Measurements from ENCODE around the gene ABCA2. TPM values are rescaled to one million over a fixed set of nuclear protein-coding genes. Genes with fewer than 3 reads are reported as not detected.

Gene ABCA2
- total RNA-seq, 1 experiment from 2014 or later: 114 TPM

- Histone ChIP-seq H4K20me1 (ENCODE audit: insufficient read depth) (no peaks in the 10 kb centered on the region), H3K4me2 (ENCODE audit: low read length) (no peak overlapping the region), H3K27ac (ENCODE audit: low read depth, low read length) (no peak overlapping the region), H3K4me3 (replicated peaks in 1 of 2; ENCODE audit: low read depth in 1 of 2, low read length in 2 of 2) (no peak overlapping the region), H3K9me3 (ENCODE audit: control insufficient read depth in 1 of 2, insufficient read depth in 1 of 2, low read depth in 1 of 2, low read length in 2 of 2) (no peaks in the 10 kb centered on the region), H2AFZ (ENCODE audit: low read depth, low read length, poor library complexity, severe bottlenecking) (no peak overlapping the region), H3K27me3 (ENCODE audit: insufficient read depth, low read length) (no peaks in the 10 kb centered on the region), H3K9me2 (ENCODE audit: insufficient read depth) (no peaks in the 10 kb centered on the region), H3K36me3 (ENCODE audit: control insufficient read depth in 1 of 2, insufficient read depth in 2 of 2, low read length in 2 of 2) (peaks cover 19 to 27% of the 10 kb centered on the region in 2 experiments; a peak in 3 of 4 replicates), H3K4me1 (ENCODE audit: control insufficient read depth in 1 of 2, insufficient read depth in 2 of 2, low read length in 2 of 2) (peaks cover 5 to 9% of the 10 kb centered on the region in 2 experiments; a peak in 3 of 4 replicates), H3K79me2 (ENCODE audit: insufficient read depth, low read length) (no peaks in the 10 kb centered on the region), H3K9ac (ENCODE audit: low read length) (no peak overlapping the region)
- RAD21 ChIA-PET (ENCODE audit: low non-redundant PET in 1 of 2, low total read pairs in 2 of 2, uncharacterized antibody in 2 of 2, unreplicated experiment in 2 of 2): no interaction called here
- ATAC-seq (no peak), DNase-seq (ENCODE audit: low read depth, low spot score) (no peak)
- BruUV-seq (replicated peaks): no TSS peak
- TF ChIP-seq SP1 (IDR thresholded peaks at IDR 0.05; ENCODE audit: low read depth): no peak
- TF ChIP-seq EZH2 (IDR thresholded peaks at IDR 0.05): no peak
- TF ChIP-seq, protein P1, sequence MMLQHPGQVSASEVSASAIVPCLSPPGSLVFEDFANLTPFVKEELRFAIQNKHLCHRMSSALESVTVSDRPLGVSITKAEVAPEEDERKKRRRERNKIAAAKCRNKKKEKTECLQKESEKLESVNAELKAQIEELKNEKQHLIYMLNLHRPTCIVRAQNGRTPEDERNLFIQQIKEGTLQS (IDR thresholded peaks at IDR 0.05): no peak
- TF ChIP-seq ZBTB33 (IDR thresholded peaks at IDR 0.05; ENCODE audit: extremely low read depth, insufficient replicate concordance, low read length): no peak
- TF ChIP-seq MAX (IDR thresholded peaks at IDR 0.05): no peak
- TF ChIP-seq EGR1 (IDR thresholded peaks at IDR 0.05; ENCODE audit: low read depth): no peak
- no peak for TF ChIP-seq POLR2AphosphoS5 (IDR thresholded peaks at IDR 0.05; ENCODE audit: low read depth, low read length)
- TF ChIP-seq SIN3A (IDR thresholded peaks at IDR 0.05; ENCODE audit: low read depth): no peak
- no peak for TF ChIP-seq RAD21 (IDR thresholded peaks at IDR 0.05; ENCODE audit: low read depth)
- TF ChIP-seq CBX3 (IDR thresholded peaks at IDR 0.05; ENCODE audit: low read depth): no peak
- TF ChIP-seq POLR2A (IDR thresholded peaks at IDR 0.05; ENCODE audit: borderline replicate concordance, extremely low read depth, insufficient read depth, insufficient read length): no peak
- no peak for TF ChIP-seq REST (IDR thresholded peaks at IDR 0.05; ENCODE audit: low read depth)
- TF ChIP-seq TCF7L2 (IDR thresholded peaks at IDR 0.05; ENCODE audit: borderline replicate concordance, extremely low read depth, insufficient read depth, insufficient read length): no peak
- no peak for TF ChIP-seq ELF1 (IDR thresholded peaks at IDR 0.05; ENCODE audit: borderline replicate concordance, low read depth)
- no peak for TF ChIP-seq ZNF274 (IDR thresholded peaks at IDR 0.05; ENCODE audit: low read depth, low read length)
- TF ChIP-seq CTCF (IDR thresholded peaks at IDR 0.05 in 2 of 3, conservative IDR thresholded peaks at IDR 0.05 in 1 of 3; ENCODE audit: borderline replicate concordance in 1 of 3, insufficient read depth in 1 of 3, low read depth in 2 of 3, low read length in 2 of 3): no peak
- no peak for TF ChIP-seq FOSL1 (IDR thresholded peaks at IDR 0.05; ENCODE audit: low read depth)
- TF ChIP-seq YY1 (IDR thresholded peaks at IDR 0.05; ENCODE audit: extremely low read depth, insufficient replicate concordance, low read depth, low read length): no peak
- TF ChIP-seq SRF (IDR thresholded peaks at IDR 0.05; ENCODE audit: low read depth): no peak
- CTCF ChIA-PET: interaction anchor here (1.2 kb wide), 1 partner anchor 11 kb away, joined by 4 read pairs; no protein-coding TSS in a partner anchor
- POLR2A ChIA-PET: no interaction called here
- intact Hi-C loops (cut with micrococcal nuclease): no loop called here
These were observed 10.1 kb downstream of the ABCA2 start for GRCh38 chr9:137017791-137018497.

Data from HCT116 (cell line).